ENCODE results near the gene GRIN3A.
"Not testable (repeated sequence)": the region's sequence is repeated elsewhere in the genome, so short reads cannot be mapped to it uniquely, and the experiment has no call there.

GRIN3A gene

DNA sequence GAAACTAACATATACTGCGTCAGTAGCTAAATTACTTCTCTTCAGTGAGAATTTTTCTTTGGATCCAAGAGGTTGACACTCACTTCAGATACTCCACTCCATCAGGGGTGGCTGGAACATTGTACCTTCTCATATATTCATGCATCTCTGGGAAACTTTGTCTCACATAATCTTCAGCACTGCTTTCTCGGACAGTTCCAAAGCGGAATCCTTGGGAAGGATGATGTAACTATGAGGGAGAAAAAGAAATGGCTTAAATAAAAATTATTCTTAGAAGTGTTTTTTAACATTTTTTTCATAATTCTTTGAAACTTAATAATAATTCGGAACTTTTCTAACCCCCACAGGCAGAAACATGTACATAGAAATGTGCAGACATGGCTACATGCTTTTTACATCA, 110.3 kb downstream of the GRIN3A start:
- no peak for DNase-seq

DNA sequence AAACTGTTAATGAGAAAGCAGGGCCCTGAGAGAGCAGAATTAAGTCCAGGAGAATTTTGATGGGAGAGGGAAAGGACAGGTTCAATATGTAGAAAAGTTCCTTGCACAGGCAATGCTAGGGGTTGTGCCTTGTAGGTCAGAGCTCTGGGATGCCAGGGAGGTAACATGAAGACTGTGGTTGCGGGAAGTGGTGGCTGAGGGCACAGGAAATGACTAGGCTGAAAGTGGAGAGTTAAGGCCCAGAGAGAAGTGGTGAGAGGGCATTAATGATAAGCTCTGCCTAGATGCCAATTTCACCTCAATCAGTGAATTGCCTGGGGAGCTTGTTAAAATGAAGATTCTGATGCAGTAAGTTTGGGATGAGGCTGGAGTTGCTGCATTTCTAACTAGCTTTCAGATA, 112.2 kb downstream of the GRIN3A start:
- DNase-seq, result no peak

DNA sequence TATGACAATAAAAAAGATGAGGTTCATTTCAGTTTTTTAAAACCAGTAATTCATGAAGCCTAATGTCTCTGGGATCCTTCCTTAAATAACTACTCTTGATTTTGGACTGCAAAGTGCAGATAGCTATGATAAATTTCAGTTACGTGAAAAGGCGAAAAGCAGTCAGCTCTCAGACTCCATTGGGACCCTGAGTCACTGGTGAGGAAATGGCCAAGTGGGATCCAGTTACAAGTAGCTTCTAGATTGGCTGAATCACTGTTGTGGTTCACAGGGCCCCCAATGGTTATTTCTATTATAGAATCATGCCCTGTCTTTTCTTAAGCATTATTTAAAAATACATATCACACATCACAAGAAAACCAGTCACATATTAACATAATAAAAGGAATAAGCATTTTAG, 112.6 kb downstream of the GRIN3A start:
- no peak for DNase-seq

DNA sequence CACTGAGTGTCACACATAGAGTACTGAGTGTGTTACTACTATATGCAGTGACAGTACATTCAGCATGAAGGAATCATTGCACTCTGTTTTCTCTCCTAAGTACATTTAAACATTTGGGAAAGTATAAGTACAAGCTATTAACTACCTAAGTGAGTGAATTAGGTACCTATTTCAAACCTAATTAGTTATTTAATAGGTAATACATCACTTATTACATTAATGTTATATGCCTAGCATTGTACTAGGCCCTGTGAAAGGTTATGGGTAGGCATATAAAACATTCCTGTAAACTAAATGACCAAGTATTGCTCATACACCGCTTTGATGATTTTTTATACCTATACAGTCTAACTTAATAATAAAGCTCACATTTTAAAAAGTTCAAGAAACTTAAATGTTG, 118.0 kb downstream of the GRIN3A start:
- DNase-seq, result no peak

DNA sequence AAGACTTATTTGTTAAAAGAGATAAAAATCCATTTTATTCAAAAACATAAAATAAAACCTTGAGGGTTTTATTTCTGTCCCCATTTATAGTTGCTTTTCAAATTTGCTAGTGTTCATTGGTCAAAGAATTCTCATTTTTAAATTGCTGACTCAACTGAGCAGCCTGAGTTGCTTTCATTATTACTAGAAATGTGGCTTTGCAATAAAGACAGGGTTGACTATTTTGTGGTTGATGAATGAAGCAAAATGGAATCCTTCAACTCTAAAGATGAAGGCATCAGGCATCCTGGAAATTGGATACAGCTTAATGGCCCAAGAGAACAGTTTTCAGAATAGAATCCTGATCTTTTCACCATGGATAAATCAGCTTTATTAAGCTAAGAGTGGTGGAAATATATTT, 119.7 kb downstream of the GRIN3A start:
- no peak for DNase-seq

DNA sequence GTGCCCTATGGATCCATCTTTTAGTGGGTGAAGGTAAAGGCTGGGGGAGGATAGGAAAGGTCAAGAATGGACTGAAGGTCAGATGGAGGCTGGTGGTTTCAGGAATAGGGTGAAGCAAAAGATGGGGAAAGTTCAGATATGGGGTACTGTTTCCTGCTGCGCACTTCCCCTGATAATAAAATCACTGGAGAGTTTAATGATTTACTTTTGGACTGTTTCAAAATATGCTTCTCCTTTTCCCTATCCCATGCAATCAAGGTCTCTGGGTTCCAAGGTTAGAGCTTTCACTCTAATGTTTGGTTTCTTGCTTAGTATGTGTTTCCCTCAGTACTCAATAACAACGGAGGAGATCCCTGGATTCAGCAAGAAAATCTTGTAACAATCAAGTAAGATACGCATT, 132.9 kb downstream of the GRIN3A start:
- no peak for DNase-seq

DNA sequence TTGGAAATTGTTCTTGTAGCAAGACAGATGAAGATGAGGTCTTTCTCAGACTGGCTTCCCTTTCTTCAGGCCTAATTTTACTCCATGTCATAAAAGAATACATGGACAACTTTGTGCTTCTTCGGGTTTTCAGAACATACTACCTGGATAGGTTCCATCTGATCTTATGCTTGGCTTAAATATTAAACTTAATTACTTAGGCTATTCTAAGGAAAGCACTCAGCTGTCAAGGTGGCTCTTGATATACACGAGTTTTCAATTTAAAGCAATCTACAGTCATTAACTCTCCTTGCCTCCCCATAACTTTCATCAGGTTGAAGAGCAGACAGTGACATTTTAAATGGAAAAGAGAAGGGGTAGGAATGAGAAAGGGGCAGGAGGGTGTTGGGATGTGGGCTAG, 134.2 kb downstream of the GRIN3A start:
- DNase-seq, result no peak

DNA sequence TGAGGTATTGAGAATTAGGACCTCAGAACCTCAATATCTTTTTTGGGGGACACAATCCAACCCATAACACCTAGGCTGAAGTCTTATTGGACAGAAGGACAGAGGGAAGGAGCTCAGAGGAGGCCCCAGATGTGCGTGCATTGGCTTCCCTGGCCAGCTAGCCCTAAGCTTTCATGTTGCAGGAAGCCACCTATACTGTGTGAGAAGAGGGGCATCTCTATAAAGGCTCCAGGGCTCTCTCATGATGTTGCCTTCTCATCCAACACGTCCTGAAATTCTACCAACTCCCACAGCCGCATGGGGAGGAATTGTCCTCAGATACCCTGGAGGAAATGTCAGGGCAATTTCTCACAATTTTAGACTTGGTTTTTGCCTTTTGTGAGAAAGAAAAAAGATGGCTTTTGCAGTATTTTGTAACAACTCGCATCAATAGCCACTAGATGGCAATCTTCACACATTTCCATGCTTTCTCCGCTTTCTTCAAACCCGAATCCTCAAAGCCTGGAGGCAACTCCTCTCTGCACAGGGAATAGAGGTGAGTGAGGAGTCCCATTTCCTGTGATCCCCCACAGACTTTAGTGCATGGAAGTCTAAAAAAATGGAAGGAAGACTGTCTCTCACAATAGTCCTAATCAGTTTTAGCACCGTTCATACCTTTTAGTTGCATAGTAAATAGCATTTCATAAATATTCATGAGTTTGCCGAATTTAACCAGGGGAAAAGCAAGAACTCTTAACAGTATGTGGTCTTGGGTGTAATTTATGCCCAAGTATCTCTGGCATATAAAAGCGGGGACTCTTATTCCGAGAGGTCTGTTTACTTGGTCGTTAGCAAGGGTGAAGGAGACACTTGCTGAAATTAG, 136.3 kb downstream of the GRIN3A start:
- DNase-seq, result no peak

DNA sequence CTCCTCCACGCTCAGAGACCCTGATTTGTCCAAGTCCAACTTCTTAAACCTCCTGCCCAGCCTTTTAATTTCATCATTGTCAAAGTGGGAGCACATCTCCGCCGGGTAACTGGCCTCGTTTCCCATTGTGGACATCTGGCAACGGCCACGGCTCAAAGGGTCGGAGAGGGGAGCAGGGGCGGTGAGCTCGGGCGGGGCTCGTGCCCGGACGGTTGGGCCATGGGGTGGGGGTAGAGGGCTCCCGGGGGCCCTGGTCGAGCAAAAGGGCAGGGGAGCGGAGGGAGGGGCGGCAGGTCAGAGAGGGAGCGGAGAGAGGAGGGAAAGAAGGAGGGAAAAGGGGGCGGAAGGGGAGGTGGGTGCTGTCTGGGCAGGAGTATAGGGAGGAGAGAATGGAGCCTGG, 143.7 kb downstream of the GRIN3A start, which contains the start of gene PPP3R2:
PPP3R2 (minus strand) TSS at position 174 of the 400 bp plus-strand sequence; CDS start at position 126, 48 bp downstream.
- no peak for DNase-seq

DNA sequence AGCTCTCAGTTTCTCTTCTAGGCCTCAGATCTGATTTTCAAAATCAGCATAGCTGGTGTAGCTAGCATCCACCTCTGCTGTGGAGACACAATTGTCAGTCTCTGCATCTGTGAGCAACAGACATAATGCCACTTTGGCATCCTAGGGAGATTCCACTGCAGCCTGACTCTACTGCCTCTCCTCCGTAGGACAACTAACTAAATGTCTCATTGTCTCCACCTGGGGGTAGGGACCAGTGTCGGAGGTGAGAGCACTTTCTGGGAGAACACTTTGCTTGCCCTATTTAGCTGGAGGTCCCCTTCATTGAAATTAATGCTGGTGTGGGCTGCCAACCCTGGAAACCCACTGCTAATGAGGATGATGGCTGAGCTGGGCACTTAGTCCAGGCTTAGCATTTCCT, 145.1 kb downstream of the GRIN3A start:
- DNase-seq, result no peak

DNA sequence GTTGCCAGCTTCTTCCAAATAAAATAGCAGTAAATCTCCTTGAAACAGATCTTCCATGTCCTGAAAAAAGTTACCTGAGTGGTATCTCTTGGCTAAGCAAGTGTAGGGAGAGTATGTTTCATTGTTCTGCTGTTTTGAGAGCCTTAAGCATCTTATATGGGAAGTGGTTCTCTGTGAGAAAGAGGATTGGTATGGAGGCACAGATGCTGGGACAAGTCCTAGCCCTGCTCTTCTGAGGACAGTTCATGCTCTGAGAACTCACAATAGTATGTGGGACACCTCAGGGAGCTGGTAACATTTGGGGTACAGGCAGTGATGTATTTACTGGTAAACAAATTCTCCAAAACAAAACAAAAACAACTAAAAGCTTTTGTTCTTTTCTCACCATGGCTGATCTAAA, 145.7 kb downstream of the GRIN3A start:
- DNase-seq, result no peak

DNA sequence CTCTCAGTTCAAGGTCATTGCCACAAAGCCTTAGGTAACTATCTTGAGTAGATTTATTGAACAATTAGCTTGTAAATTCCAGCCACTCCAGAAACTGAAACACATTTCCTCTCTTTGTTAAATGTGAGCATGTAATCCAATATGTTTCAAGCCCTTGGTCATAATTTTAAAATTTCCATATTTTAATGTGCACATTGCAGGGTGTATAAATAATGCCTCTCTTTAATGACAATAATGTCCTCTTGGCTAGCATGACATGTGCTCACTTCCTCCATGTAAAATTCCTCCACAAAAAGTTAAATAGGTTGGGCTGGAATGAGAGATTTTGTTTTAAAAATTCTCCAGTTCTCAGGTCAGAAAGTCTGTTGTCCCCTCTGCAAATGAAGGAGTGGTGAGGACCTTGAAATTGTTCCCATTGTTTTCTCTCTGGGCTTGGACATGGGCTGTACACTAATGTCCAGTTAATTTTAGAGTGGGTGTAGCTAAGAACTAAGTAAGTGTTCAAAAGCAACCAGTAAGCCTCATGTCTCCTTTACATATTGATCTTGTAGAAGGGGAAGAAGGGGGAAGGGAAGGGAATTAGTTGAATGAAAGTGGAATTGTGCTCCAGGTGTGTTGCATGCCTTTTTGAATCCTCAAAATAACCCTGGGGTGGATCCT, 146.5 kb downstream of the GRIN3A start:
- DNase-seq, result no peak

DNA sequence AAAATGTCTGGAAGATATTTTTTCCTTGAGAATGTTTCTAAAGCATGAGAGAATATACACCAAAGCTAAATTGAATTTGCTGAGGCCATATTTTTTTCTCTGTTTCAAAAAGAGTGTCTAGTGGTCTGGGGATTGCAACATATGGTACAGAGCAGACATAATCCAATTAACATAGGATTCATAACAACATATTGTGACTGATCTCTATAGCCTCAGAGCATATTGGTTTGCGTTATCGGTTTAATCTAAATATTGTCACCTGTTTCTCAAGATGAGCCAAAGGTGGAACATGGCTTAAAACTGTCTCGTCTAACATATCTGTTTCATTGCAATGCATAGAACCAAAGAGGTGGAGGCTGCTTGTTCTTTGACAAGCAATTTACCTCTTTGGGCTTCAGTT, 147.5 kb downstream of the GRIN3A start:
- no peak for DNase-seq

DNA sequence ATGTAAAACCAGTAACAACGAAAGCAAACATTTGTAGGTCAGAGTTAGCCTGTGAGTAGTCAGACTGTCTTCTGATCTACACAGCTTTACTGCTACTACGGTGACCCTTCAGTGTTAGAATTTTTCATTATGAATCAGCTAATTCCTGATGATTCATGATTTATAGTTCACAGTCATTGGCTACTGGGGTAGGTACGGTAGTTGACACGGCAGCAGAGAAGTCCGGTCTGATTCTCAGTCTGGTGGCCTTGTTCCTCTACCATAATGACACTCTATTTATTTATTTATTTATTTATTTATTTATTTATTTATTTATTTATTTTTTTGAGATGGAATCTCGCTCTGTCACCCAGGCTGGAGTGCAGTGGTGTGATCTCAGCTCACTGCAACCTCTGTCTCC, 148.4 kb downstream of the GRIN3A start:
- DNase-seq, result not testable (repeated sequence)

DNA sequence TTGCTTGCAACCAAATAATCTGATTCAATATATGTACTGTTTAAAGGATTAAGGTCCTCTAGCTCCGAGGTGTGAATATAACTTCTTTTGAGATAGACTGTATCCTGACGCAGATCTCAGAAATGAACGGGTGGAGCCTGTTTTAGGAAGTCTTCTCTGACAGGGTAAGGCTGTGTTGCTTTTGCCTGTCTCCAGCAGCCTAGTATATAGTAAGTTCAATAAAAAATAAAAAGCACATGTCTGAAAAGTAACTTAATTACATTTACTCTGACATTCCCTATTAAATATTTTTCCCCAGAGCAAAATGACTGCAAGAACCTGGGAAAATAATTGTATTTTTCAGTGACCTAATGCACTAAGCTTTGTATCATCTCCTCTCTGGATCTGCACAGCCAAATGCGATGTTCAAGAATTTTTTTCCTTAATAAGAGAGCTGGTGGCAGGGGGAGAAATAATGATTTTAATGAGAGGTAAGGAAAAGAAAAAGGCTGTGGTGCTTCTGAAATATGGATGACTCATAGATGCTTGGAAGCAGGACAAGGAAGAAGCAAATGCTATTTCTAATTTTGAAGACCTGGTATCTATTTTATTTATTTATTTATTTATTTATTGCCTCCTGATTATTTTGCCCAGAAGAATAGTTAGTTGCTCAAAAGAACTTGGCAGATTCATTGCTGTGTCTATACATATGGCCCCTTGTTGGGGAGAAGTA, 151.0 kb downstream of the GRIN3A start:
- no peak for DNase-seq

DNA sequence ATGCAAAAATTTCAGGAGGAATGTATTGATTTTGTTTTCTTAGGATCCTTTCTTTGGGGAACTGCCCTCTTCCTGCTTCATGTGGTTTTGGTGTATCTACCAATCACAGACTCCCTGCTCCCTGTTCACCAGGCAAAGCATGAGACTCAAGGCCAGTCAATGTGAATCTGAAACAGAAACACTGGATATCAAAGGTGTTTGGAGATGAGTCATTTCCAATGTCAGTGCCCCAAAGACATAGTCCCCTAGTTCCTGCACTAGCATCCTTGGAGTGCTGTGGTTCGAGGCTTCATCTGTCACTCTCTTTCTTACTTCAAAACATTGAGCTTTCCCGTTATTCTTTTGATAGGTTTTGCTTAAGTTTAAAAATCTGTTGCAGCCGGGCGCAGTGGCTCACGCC, 151.8 kb downstream of the GRIN3A start:
- DNase-seq, result no peak

DNA sequence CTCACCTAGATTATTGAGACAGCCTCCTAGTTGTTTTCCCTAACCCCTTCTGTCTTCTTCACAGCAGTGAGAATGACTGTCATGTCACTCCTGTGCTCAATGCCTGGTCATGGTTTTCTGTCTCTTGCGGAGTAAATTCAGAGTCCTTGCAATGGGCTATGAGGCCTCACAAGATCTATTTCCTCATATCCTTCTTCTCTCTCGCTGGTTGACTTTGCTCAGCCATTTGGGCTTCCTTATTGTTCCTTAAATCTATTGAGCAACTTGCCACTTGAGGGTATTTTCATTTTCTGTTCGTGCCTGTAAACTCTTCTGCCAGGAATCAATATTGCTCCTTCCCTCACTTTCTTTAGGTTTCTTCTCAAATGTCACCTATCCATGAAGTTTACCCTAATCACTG, 152.7 kb downstream of the GRIN3A start:
- no peak for DNase-seq

DNA sequence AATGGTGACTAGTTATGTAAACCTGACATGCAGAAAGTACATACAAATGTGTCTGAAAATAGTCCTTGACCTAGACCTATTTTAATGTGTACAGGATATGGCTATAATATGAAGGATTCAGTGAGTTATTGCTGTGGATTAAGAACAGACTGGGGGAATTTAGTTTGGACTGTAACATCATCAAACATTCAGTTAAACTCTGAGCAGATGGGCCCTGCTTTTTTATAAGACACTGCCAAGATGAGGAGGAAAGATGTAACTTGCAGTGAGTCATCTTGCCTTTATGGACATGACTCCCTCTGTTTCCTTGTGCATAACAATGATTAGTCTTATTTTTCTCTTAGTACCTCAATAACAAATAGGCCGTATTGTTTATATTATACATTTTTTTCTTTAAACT, 155.9 kb downstream of the GRIN3A start:
- DNase-seq, result no peak

DNA sequence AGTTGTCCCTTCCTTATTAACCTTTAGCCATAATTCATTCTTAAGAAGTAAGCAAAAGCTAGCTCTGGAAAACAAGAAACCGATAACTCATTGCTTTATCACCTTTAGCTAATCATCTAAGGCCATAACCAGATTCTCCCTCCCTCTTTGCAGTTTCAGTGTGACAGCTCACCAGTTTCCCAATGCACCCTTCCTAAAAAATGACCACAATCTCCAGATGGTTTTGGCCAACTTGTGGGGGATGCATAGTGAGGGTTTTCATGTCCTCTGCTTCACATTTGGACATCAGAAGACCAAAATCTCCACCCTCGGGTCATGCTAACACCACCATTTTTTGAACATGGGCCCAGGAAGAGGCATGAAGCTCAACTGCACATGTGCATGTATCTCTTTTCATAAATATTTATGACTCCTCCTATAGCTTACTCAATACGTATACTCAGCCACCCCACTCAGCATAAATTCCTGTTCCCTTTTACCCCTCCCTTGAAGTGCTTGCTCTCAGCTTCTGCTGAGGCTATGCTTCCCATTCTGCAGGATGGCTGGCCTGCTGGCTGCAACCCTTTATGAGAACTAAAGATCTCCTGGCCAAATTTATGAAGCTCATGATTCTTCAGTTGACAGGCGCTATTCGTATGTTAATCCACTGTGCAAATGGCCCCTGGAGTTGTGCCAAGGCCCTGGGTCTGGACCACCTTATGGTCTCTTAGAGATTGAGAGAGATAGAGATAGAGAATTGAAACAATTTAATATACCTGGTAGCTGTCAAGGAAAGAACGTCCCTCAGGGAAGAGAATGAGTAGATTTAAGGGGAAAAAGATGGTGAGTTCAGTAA, 158.5 kb downstream of the GRIN3A start:
- DNase-seq, result no peak

DNA sequence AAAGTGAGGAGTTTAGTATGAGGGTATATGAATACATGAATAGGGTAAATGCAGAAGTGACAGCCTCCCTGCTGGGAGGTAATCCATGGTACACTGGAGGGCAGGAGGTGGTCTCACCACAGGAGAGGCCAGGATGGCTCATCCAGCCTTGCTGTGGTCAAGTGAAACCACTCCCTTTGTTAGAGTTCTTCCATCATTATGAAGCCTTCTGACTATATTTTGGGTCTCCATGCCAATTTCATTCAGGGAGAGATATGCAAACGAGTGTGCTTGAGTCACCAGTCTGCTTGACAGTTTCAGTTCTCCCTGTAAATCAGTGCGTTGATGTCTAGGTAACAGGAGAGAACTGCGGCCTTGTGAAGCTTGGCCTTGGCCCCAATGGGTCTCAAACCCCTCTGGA, 160.1 kb downstream of the GRIN3A start:
- DNase-seq, result no peak

DNA sequence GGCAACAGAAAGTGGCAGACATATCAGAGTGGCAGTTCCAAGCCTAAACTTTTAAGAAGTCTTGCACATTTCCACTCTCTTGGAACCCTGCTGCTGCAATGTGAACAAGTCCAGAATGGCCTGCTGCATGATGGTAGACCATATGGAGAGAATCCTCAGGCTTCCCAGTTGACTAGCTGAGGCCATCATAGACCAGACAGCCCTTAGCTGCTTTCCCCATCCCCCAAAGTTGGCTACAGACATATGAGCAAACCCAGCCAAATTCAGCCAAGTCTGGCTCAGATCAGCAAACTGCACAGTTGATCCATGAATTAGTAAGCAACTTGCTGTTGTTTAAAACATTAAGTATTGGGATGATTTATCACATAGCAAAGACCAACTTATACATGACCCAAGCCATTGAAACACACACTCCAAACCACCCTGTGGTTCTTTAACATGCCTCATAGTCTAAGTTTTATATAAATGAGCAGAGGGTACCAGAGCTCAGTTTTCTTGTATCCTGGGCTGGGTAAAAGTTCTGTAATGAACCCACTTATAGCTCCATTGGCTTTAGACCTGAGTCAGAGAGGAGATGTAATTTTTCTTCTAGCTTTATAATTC, 163.6 kb downstream of the GRIN3A start:
- no peak for DNase-seq

DNA sequence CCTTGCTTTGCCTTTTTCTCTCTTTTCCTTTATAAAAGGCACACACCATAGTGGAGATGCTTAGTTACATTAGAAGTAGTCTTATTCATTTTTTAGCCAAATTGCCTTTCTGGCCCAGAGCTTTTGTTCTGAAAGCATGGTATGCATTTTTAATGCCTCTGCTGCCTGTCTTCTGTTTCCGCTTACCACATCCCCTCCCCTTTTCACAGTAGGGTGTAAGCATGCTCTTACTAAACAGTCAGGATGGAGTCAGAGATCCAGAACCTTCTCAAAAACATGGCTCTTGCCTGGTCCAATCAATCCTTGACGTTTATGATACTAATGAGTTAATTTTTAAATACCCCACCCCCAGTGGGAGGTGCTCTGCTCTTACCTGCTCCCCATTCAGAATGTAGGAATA, 166.1 kb downstream of the GRIN3A start:
- no peak for DNase-seq

DNA sequence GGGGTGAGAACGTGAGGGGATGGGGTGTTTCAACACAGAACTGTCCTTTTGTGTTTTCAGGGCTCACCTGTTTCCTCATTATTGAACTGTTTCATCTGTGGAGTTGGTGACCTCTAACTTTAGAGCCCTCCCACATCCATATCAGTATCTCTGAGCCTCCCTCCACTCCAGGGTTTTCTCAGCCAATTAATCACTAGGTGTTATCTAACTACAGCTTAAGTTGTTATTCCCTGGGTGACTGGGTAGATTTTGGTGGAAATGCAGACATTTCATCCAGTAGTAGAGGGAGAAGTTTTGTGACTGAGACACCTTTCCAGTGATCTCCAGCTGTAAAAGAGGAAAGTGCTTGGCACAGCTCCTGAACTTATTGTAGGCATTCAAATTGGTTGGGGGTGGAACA, 167.3 kb downstream of the GRIN3A start:
- no peak for DNase-seq
